ENCODE measurements around the gene E2F1.
"Not testable (repeated sequence)": the region's sequence is repeated elsewhere in the genome, so short reads cannot be mapped to it uniquely, and the experiment has no call there.

E2F1 gene

DNA sequence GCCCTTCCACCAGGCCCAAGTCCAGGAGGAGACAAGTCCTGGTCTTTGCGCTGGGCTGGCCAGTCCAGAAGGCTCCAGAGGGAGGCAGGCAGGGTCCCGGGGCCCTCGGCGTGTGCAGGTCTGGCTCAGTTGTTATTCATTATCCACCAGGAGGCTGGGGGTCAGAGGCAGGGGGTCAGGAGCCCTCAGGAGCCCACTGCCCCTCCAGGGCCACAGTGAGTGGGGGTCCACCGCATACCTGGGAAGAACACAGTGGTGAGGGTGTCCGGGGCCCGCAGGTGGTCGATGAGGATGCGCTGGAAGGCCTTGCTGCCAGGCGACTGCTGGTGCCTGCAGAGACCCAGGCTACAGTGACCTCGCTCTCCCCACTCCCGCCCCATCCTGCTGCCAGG is 28.5 kb downstream of the E2F1 start:
- no peak for DNase-seq (ENCODE audit: low read depth)

DNA sequence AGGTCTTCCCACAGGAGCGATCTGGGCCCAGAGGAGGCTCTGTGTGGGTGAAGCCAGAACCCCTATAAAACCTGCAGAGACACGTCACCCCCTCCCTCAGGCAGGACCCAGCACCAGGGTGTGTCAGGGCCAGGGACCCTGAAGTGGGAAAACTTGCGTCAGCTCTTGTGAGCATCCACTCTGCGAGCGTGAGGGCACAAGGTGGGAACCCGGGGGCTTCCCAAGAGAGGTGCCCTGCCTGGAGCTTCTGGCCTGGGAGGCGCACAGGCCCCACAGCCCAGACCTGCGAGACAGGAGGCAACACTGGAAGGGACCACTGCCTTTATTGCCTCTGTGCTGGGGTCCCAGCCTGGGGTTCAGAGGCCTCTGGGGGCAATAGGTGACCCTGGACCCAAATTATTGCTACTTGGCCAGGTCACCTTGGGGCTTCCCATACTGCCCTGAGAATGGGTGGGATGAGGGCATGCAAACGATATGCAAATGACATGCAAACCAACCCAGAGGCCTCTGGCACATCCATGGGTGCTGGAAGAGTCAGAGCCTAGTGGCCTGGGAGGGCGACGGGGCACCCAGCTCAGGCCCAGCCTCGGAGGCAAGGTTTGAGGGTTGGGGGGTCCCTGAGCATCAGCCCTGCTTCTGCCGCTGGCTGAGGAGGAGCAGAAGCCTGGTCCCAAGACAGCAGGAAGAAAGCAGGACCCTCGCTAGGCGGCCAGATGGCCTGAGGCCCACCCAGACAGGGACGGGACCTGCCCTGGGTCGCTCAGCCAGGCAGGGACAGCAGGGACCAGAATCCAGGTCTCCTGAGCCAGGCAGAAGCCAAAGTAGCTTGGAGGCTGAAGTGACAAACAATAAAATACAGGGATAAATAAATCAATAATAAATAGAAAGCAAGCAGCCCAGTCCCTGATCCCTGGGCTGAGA is 29.1 kb downstream of the E2F1 start:
- no peak for DNase-seq (ENCODE audit: low read depth)

DNA sequence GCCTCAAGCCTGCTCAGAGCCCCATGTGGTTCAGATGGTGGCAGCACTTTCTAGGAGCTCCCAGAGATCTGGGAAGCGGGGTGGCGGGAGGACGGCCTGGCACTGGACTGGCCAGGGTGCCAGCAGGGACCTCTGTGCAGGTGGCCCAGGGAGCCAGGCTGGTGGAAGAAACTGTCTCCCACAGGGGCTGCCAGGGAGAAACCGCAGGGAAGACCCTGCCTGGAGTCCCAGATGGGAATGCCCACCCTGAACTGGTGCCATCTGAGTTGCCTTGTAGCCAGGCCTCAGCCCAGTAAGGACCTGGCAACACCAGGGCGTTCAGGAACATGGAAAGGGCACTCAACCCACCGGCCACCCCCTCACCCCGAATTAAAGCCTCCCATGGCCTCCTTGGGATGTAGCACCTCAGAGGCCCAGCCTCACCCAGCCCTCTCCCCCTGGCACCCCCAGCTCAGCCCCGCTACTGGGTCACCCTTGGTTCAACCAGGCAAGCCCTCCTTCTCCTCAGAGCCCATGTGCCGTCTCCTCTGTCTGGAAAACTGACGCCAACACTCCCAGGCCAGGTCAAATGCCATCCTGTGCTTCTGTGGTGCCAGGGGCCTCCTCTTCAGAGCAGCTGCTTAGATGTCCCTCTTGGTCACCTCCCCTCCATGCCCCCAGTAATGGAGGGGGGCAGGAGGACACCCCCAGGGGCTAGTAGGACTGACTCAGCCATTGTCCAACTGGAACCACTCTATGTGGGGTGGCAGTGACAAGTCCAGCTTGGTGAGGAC is 30.0 kb downstream of the E2F1 start:
- no peak for DNase-seq (ENCODE audit: low read depth)

DNA sequence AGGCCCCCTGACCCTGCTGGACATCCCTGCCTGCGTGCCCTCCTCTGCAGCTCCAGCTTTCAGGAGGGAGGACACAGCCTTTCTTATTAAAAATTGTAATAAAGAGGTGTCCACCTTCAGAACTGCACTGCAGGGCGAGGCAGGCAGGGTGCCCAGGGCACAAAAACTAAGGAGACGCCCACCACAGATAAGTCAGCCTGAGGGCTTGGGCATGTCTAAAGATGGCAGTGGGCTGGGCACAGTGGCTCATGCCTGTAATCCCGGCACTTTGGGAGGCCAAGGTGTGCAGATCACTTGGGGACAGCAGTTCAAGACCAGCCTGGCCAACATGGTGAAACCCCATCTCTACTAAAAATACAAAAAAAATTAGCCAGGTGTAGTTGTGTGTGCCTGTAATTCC is 31.0 kb downstream of the E2F1 start:
- DNase-seq (ENCODE audit: low read depth): no peak

DNA sequence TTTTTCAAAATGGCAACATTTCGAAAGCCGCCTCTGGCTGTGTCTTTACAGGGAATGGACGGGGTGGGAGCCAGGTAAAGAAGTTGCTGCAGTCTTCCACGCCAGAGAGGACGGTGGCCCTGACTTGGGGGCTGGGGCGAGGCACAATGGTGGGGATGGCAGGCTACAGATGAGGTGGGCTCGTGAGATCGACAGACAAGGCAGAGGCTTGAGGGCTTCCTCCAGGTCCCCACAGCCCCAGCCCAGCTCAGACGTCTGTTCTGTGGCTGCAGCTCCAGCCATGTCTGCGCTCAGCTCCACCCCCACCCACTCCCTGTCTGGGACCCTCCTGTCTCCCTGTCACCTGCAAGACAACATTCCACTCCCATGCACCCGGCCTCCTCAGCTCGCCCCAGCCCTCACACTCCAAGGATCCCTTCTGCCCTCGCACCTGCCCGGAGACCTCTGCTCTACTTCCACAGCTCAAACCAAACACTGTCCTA is 31.5 kb downstream of the E2F1 start:
- no peak for DNase-seq (ENCODE audit: low read depth)

DNA sequence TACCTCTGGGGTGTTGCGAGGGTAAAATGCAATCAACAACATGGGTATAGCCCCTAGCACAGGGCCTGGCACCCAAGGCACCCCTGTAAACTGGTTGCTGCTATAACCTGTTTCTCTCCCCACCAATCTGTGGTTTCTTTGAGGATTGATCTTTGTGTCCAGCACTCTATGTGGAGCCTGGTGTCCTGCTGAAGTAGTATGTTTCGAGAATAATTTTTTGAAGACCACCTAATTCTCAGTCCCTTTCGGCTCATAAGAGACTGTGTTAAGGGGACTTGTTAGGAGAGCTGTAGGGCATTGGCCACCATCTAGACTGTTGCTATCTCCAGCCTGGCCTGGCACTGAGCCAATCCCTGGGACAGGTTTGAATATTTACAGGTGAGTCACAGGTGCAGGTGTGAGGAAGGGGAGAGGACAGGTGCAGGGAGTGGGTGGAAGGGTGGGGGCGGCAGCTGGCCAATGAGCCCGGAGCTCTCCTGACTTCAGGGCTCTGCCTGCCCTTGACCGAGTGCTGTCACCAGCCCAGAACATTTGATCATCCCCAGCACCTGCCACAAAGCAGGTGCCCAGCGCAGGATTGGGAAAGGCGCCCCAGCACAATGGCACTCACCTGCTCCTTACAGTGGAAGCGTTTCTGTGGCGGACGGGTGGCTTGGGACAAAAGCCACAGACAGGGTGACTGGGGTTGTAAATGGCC is 32.1 kb downstream of the E2F1 start:
- DNase-seq (ENCODE audit: low read depth): no peak

DNA sequence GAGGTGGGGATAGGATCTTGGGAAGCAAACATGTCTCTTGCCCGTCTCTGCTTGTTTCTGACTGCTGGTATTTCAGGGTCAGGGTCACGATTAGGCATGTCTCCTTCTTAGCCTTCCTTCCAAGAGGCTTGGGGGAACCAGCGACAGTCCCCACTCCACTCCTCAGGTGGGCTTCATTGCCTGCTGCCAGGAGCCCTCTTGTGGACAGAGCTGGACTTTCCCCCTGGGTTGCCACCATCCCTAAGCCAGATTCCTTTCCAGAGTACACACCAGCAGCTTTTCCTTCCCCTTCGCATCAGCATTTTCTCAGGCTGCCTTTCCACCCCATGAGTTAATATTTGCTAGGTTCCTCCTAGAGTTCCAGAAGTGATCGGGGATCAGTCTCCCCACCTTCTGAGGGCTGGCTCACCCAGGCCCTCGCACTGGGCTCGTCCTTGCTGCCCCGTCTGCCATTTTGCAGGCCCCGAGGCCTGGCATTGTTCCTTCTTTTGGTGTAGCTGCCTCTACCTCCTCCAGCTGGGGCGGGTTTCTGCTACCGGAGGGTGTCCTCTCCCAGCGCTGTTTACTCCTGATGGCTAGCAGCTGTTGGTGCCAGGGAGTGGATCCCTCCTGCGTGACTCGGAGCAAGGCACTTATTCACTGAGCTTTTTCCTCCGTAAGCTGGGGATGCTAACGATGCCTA is 32.8 kb downstream of the E2F1 start:
- peak; percentile 35 for DNase-seq (ENCODE audit: low read depth)

DNA sequence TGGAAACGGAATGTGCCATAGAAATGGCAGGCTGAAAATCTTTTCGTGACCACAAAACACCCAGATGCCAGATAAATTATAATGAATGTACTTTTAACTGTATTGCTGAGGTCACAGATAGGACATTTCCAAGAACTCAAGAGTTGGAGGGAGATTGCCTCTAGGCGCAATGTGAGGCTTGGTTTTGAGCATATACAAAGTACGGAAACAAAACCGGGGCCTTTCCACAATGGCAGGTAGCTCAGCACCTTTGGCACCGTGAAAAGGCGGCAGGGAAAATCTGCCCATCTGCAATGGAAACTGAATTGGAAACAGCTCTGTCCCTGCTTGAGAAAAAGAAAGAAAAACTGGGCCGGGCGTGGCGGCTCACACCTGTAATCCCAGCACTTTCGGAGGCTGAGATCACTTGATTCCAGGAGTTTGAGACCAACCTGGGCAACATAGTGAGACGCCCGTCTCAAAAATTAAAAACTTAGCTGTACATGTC is 34.6 kb downstream of the E2F1 start:
- DNase-seq (ENCODE audit: low read depth): no peak

DNA sequence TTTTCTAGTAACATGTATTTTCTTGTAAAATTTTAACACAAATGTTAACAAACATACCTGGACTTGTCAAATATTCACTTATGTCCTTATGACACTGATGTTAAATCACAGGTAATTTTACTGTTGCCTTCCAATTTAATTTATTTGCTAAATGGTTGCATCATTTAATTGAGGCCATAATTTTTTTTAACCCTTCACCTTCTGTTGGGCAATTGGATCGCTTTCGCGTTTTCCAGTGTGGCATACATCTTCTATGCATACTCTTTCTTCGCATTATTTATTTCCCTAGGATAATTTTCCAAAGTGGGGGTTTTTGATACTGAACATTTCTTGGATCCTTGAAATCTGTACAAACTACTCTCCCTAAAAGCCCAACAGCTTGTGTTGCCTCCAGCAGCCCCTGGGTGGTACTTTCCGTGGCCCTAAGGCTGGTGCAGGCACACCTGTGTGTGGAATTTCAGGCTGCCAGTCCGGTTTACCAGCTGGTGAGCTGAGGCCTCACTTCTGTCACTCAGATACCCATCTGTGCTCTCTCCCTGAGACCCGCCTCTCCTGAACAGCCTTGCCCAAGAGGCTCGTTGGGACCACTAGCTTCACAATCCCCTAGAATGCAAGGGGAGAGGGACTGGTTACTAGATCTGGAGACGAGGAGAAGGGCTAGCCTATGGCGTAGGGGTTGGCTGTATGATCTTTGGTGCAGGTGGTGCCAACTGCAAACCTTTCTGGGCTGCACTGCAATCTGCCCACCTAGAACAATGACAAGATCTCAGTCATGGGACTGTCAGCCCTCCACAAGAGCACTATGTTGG is 35.2 kb downstream of the E2F1 start:
- no peak for DNase-seq (ENCODE audit: low read depth)

DNA sequence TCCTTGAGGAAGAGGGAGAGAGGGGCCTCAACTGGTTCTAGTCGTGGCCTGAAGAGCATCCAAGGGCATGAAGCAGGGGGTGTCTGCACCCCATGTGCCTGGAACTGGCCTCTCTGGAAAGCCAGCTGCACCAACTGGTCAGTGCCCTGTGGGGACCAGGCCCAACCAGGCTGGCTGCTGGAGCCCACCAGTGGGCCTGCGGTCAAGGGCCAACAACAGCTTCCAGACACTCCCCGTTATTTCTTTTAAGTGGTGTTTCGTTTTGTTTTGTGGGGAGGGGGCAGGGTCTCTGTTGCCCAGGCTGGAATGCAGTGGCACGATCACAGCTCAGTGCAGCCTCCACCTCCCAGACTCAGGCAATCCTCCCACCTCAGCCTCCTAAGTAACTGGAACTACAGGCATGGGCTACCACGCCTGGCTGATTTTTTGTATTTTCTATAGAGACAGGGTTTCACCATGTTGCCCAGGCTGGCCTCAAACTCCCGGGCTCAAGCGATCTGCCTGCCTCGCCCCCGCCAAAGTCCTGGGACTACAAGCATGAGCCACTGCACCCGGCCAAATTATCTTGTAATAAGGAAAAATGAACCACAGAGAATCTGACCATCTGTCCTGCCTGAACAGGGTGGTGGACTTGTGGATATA is 36.0 kb downstream of the E2F1 start:
- DNase-seq (ENCODE audit: low read depth): no peak

DNA sequence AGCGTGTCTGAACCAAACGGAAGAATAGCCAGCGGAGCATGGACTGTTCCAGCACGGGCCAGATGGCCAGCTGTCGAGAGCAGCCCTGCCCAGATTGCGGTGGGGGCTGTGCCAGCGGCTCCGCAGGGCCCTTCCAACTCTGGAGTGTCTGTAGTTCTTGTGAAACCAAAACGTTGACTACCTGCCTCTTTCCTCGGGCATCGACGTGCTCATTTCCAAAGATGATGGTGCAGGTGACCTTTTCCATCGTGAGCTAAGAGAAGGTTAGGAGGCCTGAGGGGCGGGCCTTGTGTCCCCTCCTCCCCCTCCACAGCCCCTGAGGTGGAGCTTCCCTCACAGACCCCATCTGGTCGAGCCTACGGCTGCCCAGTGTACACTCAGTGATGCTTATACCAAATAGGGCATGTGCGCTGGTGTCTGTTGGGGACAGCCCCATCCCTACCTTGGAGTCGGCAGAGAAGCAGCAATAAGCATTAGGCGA is 36.9 kb downstream of the E2F1 start:
- DNase-seq (ENCODE audit: low read depth): no peak

DNA sequence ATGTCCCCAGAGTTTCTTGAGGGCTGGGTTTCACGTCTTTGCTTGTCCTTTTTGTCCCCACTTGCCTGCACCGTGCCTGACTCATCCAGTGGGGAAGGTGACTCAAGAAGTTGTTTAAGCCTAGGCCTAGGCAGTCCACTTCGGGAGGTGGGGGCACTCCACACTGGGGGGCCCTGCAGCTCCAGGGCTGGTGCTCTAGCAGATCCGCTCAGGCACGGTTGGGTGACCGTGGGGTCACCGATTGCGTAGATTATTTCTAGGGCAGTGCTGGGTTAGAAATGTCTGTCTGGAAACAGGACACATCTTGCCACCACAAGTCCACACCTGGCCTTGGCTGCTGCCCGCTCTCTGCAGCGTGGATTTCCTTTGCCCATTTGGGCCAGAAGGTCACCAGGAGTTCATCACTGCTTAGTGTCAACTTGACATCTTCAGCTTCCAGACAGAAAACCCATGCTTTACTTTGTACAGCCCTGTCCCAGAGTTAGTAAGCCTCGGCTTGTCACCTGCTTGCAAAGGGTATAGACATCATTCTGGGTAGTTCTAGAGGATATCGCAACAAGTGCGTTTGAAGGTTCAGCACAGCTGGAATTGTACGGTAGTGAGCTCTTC is 37.7 kb downstream of the E2F1 start:
- DNase-seq (ENCODE audit: low read depth): no peak

DNA sequence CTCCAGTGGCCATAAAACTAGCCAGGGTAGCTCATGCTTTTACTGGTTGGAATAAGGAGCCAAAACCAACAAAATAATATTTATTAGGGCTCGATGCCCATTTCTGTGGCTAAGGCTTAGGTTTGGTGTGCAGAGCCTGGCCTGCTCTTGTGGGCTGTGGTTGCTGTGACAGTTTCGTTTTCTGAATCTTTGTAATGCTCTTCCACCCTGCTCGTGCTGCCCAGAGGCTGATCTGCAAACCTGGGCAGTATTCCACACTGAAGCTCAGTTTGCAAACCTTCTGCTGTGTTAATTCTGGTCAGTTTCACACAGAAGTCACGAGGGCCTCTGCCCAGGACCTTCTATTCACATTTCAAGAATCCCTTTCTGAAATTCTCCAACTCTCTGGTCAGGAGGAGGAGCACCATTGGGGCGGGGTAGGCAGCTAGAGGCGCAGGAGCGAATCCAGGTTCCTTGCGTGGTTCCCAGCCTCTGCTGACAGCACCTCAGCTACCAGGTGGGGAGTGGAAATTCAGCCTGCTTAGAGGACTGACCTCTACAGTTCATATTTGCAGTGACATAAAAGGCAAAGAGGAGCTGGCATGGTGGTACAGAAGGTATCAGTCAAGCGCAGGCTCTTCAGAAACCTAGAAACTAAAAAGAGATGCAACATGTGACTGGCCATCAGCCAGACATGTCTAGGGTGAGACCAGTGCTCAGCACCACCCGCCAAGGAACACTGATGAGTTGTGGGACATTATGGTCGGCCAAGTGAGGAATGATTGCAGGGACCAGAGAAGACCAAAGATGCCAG is 38.4 kb downstream of the E2F1 start:
- no peak for DNase-seq (ENCODE audit: low read depth)

DNA sequence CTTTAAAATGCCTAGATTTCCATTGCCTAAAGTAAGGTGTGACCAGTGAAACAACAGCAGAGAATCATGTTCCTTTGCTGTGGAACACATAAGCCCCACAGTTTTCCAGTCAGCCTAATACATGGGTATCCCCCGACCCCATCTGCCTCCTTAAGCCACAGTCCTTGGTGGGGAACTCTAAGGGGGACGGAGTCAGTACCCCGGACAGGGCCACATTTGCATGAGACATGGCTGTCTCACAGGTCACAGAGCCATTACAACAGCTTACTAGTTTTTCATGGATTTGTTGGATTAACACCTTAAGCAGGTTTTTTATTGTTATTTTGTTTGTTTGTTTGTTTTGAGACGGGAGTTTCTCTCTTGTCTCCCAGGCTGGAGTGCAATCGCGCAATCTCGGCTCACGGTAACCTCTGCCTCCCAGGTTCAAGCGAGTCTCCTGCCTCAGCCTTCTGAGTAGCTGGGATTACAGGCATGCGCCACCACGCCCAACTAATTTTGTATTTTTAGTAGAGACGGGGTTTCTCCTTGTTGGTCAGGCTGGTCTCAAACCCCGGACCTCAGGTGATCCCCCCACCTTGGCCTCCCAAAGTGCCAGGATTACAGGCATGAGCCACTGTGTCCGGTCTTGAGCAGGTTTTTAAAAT is 39.1 kb downstream of the E2F1 start:
- not testable (repeated sequence) for DNase-seq (ENCODE audit: low read depth)

DNA sequence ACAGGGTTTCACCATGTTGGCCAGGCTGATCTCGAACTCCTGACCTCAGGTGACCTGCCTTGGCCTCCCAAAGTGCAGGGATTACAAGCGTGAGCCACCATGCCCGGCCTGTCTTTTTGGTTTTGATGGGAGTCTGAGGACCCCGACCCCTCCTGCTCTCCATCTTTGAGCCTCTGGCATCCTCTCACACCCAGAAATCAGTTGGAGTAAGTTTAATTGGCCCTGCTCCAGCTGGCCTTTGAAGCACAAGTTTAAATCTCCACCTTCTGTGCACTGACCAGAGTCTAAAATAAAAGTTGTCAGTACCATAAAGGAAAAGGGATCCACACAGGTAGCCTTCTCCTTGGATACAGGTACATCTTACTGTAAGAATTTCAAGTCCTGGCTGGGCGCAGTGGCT is 40.0 kb downstream of the E2F1 start:
- no peak for DNase-seq (ENCODE audit: low read depth)

DNA sequence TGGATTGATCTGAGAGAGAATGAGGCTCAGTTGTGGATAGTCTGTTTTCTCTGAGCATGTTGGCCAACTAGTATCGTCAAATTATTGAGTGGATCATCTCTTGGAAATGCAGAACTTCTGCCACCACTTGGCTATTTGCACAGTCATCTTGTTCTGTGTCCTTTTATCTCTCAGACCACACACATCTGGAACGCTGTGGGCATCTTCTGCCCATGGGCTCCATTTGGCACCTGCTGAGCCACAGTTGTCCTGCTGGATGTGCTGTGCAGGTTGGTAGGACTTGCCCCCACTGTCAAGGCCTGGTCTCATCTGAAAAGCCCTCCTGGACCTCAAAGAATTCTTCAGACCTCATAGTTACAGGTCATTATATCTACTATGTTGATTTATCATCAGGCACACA is 40.8 kb downstream of the E2F1 start:
- DNase-seq (ENCODE audit: low read depth): no peak

DNA sequence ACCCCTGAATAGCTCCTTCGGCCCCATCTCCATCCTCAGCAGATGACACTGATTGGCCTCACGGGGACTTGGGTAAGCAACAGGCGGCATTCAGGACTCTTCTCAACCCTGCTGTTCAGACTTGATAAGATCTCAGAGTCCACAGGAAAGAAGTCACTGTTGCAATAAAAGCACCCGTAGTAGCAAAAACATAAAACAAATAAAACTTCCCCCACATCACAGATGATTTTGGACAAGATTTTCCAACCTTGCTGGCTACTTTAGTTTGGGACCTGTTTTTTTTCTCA is 41.2 kb downstream of the E2F1 start:
- no peak for DNase-seq (ENCODE audit: low read depth)

DNA sequence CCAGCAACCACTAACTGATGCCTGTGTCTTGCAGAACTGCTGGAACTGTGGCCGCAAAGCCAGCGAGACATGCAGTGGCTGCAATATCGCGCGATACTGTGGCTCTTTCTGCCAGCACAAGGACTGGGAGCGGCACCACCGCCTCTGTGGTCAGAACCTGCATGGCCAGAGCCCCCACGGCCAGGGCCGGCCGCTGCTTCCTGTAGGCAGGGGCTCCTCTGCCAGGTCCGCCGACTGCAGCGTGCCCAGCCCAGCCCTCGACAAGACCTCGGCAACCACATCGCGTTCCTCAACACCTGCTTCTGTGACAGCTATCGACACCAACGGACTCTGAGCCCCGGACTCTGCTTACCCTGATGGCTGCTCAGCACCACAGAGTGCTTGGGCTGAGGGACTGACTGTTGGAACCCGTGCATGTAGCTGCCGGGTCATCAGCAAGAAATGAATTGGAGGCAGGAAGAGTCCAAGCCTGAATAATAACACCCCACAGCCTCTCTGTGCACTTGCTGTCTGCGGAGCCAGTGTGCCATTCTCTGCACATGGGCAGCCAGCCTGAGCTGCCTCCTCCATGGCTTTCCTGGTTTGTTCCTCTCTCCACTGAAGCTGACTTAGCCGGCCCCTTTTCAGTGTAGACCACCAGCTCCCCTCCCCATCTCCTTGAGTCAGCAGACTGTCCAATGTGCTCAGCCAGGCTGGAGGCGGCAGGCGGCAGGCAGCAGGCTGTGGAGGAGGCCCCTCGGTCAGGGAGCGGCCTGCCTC is 41.7 kb downstream of the E2F1 start:
- no peak for DNase-seq (ENCODE audit: low read depth)
